Activated CD4-positive, alpha-beta T cell treated with anti-CD3 and anti-CD28 coated beads, Interleukin-2, amount 50 U/mL, for 4 hours (primary cell): Measurements from ENCODE around the gene SETDB2.

Experiments used
- DNase-seq, 2 experiments: peaks; one replicate each; pipeline ENCODE4 v3.0.0-alpha.2; 2020

Gene SETDB2

GRCh38 chr13:49538404-49538803 lies 94.3 kb downstream of the SETDB2 start:
- DNase-seq = no peak

GRCh38 chr13:49539313-49539712 lies 95.2 kb downstream of the SETDB2 start:
- DNase-seq = no peak

- no peak for DNase-seq
These were observed 95.7 kb downstream of the SETDB2 start for GRCh38 chr13:49539746-49540145.

DNA sequence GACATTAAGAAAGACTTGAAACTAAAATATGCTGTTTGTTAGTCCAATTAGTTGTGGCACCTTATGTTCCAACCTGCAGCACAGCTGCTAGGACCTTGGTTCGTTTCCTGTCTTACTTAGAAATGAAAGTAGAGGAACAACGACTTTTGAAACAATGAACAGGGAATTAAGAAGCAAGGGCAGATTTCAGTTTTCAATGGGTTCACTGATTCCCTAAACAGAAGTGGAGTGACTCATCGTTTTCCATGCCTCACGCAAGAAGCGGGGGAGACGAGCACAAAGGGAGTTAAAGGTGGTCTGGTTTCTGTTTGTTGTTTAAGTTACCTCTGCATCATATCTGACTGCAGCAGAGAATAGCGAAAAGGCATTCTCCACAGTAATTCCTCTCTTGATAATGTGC lies 96.5 kb downstream of the SETDB2 start:
- DNase-seq = peak; percentile 7 to 13

GRCh38 chr13:49543656-49544055 lies 99.6 kb downstream of the SETDB2 start:
- no peak for DNase-seq
